ENCODE data around the gene SEC22A. TPM values are rescaled to one million over a fixed set of nuclear protein-coding genes. Genes with fewer than 3 reads are reported as not detected.

The SEC22A gene
- total RNA-seq, 1 donor = 20.9 TPM

DNA sequence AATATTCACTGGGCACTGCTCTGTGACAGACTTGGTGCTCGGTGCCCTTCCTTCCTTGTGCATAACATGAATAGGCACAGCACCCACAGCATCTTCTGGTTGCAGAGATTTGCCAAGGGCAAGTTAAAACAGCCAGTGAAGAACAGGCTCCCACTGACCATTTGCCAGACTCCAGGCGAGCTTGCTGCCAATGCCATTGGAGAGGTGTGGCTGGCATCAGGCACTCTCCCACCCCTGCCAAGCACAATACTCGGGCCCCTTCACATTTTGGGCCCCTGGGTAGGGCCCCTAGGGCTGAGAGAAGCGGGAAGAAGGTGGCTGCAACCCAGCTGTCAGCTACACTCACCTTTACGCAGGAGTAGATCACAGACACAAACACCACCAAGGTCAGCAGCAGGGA is 112.1 kb downstream of the SEC22A start:
- no peak overlapping the region for H3K4me3 ChIP-seq (ENCODE audit: low read length)
- H3K27me3 ChIP-seq (ENCODE audit: insufficient read depth, low read length) = no peaks in the 10 kb centered on the region
- H3K4me1 ChIP-seq (ENCODE audit: insufficient read depth, low read length) = no peaks in the 10 kb centered on the region
- H3K9me3 ChIP-seq (ENCODE audit: low read depth, low read length) = no peaks in the 10 kb centered on the region

DNA sequence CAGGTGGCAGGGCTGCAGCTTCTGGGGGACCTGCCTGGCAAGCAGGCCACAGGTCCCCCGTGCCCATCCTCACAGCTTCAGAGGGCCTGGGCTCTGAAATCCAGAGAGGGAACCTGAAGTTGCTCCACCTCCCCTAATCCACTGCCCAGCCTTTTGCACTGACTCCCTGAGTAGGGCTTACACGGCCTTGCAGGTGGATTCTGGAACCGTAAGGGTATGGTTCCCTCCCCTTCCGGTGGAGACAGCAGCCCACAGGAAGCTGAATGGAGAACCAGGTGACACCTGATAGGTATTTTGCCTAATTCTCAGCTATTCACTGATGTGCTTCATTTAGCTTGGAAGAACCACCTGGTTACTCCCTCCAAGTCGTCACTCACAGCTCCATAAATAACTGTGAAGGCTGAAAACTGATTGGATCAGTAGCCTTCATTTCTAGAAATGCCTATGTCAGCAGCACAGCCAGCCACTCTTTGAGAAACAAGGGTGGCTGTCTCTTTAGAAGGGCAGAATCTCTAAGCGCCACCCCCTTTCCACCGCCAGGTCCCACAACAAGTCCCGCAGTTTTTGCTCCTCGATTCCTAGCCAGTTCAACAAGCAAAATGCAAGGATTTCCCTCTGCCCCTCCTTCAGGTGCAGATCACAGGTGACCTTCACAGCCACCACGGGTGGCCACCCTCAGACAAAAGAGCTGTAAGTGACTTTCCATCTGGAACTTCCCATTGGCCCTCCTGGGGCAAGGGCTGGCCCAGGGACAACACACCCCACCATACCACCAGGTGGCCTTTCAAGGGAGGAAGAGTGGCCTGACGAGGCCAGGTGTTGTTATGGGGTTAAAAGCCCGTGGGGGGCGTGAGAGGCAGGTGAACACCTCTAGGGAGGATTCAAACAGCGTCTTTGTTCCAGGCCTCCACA is 112.9 kb downstream of the SEC22A start:
- no peak overlapping the region for H3K4me3 ChIP-seq (ENCODE audit: low read length)
- H3K4me1 ChIP-seq (ENCODE audit: insufficient read depth, low read length) = no peaks in the 10 kb centered on the region
- H3K27me3 ChIP-seq (ENCODE audit: insufficient read depth, low read length) = no peaks in the 10 kb centered on the region
- H3K9me3 ChIP-seq (ENCODE audit: low read depth, low read length) = no peaks in the 10 kb centered on the region

GRCh38 chr3:123315271-123315595 is 113.5 kb downstream of the SEC22A start:
- no peaks in the 10 kb centered on the region for H3K9me3 ChIP-seq (ENCODE audit: low read depth, low read length)
- H3K4me3 ChIP-seq (ENCODE audit: low read length) = no peak overlapping the region
- no peaks in the 10 kb centered on the region for H3K27me3 ChIP-seq (ENCODE audit: insufficient read depth, low read length)
- H3K4me1 ChIP-seq (ENCODE audit: insufficient read depth, low read length) = no peaks in the 10 kb centered on the region

DNA sequence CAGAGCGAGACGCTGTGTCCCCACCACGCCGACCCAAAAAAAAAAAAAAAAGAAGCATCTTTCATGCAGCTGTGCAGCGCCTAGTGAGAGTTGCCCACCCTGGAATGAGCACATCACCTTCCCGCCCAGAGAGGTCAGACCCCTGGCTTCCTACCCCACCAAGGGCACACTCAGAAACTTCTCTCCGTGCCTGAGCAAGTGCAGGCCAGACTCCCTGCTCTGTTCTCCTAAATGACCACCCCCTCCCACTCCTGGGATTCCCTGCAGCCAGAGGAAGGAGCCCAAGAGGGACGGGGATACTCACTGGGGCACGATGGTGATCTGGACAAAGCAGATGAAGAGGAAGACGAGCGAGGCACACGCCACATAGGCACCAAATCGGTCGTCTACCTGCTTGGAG is 116.0 kb downstream of the SEC22A start:
- Histone ChIP-seq H3K27me3 (ENCODE audit: insufficient read depth, low read length) (no peaks in the 10 kb centered on the region), H3K4me3 (ENCODE audit: low read length) (no peak overlapping the region), H3K4me1 (ENCODE audit: insufficient read depth, low read length) (no peaks in the 10 kb centered on the region), H3K9me3 (ENCODE audit: low read depth, low read length) (no peaks in the 10 kb centered on the region)

GRCh38 chr3:123318374-123318773 is 116.6 kb downstream of the SEC22A start:
- Histone ChIP-seq H3K4me3 (ENCODE audit: low read length) (no peak overlapping the region), H3K4me1 (ENCODE audit: insufficient read depth, low read length) (no peaks in the 10 kb centered on the region), H3K27me3 (ENCODE audit: insufficient read depth, low read length) (no peaks in the 10 kb centered on the region), H3K9me3 (ENCODE audit: low read depth, low read length) (no peaks in the 10 kb centered on the region)

GRCh38 chr3:123319760-123320159 is 118.0 kb downstream of the SEC22A start:
- H3K4me1 ChIP-seq (ENCODE audit: insufficient read depth, low read length) = no peaks in the 10 kb centered on the region
- H3K9me3 ChIP-seq (ENCODE audit: low read depth, low read length) = no peaks in the 10 kb centered on the region
- no peaks in the 10 kb centered on the region for H3K27me3 ChIP-seq (ENCODE audit: insufficient read depth, low read length)
- no peak overlapping the region for H3K4me3 ChIP-seq (ENCODE audit: low read length)

GRCh38 chr3:123320221-123320620 is 118.5 kb downstream of the SEC22A start:
- Histone ChIP-seq H3K9me3 (ENCODE audit: low read depth, low read length) (no peaks in the 10 kb centered on the region), H3K4me3 (ENCODE audit: low read length) (no peak overlapping the region), H3K27me3 (ENCODE audit: insufficient read depth, low read length) (no peaks in the 10 kb centered on the region), H3K4me1 (ENCODE audit: insufficient read depth, low read length) (no peaks in the 10 kb centered on the region)

- Histone ChIP-seq H3K4me1 (ENCODE audit: insufficient read depth, low read length) (no peaks in the 10 kb centered on the region), H3K4me3 (ENCODE audit: low read length) (no peak overlapping the region), H3K27me3 (ENCODE audit: insufficient read depth, low read length) (no peaks in the 10 kb centered on the region), H3K9me3 (ENCODE audit: low read depth, low read length) (no peaks in the 10 kb centered on the region)
Measured at GRCh38 chr3:123321806-123322205, 120.1 kb downstream of the SEC22A start.

GRCh38 chr3:123322866-123323265 is 121.1 kb downstream of the SEC22A start:
- no peaks in the 10 kb centered on the region for H3K9me3 ChIP-seq (ENCODE audit: low read depth, low read length)
- no peaks in the 10 kb centered on the region for H3K4me1 ChIP-seq (ENCODE audit: insufficient read depth, low read length)
- no peaks in the 10 kb centered on the region for H3K27me3 ChIP-seq (ENCODE audit: insufficient read depth, low read length)
- no peak overlapping the region for H3K4me3 ChIP-seq (ENCODE audit: low read length)

Other genes starting within 250 kb of the SEC22A start
- gene SEMA5B, start 174.2 kb upstream of the SEC22A start, total RNA-seq = not detected
- gene PDIA5, start 134.9 kb upstream of the SEC22A start, total RNA-seq = 3.4 TPM
- gene ADCY5, start 247.1 kb downstream of the SEC22A start, total RNA-seq = not detected

Measured in mononuclear cell (primary cell).